Measurements from ENCODE around the gene MESD.
"Not testable (repeated sequence)": the region's sequence is repeated elsewhere in the genome, so short reads cannot be mapped to it uniquely, and the experiment has no call there.

Gene MESD

DNA sequence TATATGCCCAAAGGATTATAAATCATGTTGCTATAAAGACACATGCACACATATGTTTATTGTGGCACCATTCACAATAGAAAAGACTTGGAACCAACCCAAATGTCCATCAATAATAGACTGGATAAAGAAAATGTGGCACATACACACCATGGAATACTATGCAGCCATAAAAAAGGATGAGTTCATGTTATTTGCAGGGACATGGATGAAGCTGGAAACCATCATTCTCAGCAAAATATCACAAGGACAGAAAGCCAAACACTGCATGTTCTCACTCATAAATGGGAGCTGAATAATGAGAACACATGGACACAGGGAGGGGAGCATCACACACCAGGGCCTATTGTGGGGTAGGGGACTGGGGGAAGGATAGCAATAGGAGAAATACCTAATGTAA is 24.2 kb downstream of the MESD start:
- not testable (repeated sequence) for DNase-seq (ENCODE audit: low read depth)

DNA sequence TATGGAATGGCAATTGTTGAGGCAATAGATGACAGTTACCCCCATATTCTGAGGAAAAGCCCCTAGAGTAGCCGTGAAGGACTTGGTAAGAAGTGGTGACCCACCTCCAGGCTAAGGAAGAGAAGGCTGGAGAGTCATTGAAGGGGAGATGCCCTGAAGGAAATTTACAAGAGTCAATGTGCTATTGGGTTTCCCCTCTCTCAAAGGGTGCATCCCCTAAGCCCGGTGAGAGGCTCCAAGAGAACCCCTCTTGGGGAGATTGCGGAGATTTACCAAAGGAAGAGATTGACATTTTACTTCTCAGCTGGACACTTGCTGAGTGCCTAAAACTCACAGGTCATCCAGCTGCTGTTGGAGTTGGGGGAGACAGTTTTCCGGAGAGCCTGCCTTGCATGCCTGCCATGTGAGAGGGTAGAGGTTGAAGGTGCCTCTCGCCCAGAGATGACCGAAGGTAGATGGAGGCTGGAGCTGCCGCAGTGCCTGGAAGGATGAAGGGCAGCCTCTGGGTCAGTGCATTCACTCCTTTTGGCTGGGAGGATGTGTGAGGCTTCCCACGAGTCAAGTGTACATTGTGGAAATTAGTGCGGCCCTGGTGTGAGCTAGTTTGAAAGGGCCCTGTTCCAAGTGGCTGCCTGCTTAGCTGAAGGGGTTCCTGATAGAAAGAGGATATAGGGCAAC is 30.7 kb downstream of the MESD start:
- DNase-seq (ENCODE audit: low read depth) = no peak

DNA sequence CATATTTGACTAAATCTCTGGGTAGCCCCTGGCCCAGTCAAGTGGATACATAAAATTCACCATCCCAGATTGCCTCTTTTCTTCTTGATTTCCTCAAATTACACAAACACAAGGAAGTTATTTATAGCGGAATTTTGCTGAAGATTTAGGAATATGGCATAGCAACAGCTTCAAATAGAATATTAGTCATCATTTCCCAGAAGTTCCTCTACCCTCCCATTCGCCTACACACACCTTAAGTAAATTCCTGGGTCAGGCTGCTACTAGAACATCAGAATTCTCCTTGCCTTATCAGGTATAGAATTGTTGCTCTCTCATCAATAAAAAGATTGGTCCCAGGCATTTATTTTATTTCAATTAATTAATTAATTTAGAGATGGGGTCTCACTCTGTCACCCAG is 31.6 kb downstream of the MESD start:
- DNase-seq (ENCODE audit: low read depth) = no peak

DNA sequence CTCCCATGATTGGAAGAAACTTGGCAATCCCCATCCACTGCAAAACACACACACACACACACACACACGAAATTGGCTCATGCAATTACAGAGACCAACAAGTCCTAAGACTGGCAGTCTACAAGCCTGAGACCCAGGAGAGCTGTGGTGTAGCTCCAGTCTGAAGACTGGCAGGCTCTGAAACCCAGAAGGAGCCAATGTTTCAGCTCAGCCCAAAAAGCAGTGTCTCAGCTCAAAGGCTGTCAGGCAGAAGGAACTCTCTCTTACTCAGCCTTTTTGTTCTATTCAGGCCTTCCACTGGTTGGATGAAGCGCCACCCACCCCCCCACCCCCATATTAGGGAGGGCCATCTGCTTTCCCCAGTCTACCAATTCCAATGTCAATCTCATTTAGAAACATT is 32.1 kb downstream of the MESD start:
- no peak for DNase-seq (ENCODE audit: low read depth)

DNA sequence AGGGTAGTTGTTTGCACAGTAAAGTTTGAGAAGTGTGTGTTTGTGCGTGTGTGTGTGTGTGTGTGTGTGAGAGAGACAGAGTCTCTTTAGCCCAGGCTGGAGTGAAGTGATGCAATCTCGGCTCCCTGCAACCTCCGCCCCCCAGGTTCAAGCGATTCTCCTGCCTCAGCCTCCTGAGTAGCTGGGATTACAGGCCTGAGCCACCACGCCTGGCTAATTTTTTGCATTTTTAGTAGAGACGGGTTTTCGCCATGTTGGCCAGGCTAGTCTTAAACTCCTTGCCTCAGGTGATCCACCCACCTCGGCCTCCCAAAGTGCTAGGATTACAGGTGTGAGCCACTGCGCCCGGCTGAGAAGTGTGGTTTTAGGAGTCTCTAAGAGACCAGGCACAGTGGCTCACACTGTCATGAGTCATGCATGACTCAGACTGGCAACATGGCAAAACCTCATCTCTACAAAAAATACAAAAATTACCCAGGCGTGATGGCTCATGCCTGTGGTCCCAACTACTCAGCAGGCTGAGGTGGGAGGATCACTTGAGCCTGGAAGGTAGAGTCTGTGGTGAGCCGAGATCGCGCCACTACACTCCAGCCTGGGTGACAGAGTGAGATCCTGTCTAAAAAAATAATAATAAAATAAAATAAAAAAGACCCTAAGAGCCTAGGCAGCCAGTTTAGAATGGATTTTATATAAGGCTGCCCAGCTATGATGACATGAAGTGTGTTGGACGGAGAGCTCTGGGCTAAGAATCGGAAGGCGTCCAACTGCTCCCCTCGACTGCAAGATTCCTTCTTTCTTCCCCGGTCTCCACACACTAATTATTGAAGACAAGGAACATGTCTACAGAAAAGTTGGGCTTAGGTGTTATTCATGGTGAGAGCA is 33.8 kb downstream of the MESD start:
- DNase-seq (ENCODE audit: low read depth) = peak; percentile 75

DNA sequence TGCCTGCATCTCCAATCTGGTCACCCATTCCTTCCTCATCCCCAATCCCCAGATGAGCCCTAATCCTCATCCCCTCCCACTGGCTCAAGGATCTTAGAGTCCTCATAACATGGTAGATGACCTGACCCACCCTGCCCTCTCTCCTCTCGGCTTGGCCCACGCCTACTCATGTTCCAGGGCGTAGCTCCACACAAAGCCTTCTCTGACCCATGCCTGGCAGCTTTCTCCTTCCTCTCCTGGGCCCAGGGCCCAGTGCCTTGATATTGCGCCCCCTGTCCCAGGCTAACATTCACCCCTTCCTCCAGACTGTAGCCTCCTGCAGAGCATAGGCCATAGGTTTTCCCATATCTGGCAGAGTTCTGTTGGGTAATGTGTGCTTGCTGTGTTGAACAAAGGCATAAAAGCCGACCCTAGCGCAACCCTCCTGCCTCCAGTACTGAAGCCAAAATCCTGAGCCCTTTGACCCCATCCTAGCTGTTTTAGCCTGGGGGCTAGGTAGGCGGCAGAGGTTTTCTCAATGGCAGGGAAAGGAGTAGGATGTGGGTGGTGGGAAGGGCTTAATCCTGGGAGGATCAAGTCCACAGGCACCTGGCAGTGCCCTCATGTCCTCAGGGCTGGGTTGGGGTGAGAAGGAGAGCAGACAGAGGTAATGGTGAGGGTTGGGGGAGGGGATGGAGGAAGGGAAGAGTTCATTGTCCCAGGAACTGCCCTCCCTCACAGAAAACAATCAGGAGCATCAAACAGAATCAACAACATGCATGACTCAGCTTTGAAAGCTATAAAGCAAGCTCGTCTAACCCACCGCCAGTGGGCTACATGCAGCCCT is 35.5 kb downstream of the MESD start:
- no peak for DNase-seq (ENCODE audit: low read depth)

DNA sequence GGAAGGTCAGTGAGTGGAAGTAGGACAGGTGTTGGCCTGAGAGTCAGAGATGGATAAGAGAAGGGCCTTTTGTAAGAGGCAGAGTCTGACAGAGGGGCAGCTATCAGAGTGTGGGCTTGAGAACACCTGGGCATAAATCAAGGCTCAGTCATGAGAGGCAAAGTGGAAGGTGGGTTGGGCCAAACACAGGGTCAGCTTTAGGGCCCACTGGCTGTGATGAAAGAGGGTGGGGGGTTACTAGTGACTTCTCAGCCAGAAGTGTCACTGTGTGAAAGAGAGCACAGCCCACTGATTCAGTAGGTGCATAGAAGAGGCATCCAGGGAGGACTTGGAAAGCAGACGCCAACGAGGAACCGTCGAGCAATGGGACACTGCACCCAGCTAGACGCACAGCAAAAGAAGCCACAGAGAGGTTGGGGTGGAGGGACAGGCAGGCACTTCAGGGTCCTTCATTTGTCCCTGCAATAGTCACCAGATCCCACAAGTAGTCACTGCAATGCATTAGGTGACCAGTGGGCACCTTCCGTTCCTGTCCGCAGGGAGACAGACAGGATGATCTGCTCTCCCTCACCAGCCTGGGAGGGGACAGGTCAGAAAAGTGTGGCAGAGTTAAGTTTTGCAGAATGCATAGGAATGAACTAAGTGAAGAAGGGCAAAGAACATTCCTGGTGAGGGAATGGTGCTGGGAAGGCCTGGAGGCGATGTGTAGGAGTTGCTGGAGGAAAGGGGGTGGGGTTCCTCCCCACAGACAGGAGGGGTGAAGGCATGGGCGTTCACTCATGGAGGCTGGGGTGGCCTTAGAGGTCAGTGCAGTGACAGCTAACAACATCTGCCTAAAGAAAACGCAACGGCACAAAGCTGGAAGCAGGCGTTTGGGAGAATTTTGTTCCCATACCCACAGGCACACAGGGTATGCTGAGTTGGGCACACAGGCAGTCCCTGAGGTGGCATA is 36.3 kb downstream of the MESD start:
- no peak for DNase-seq (ENCODE audit: low read depth)

DNA sequence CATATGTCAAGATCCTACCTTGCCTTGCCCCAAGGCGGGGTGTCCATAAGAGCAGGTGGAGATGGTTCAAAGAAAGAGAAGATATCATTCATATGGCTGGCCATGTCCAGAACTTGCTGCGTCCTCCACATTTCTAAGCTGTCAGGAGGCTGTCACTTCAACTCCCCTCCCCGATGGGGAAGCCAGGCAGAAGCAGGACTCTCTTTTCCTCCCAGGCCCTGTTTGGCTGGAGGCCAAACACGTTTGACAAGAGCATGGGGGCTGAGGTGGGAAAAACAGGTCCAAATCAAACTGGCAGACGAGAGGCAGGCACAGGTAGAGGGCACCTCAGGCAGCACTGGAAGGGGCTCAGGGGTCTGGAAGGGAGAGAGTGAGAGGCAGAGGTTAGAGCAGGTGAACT is 37.7 kb downstream of the MESD start:
- DNase-seq (ENCODE audit: low read depth) = no peak

DNA sequence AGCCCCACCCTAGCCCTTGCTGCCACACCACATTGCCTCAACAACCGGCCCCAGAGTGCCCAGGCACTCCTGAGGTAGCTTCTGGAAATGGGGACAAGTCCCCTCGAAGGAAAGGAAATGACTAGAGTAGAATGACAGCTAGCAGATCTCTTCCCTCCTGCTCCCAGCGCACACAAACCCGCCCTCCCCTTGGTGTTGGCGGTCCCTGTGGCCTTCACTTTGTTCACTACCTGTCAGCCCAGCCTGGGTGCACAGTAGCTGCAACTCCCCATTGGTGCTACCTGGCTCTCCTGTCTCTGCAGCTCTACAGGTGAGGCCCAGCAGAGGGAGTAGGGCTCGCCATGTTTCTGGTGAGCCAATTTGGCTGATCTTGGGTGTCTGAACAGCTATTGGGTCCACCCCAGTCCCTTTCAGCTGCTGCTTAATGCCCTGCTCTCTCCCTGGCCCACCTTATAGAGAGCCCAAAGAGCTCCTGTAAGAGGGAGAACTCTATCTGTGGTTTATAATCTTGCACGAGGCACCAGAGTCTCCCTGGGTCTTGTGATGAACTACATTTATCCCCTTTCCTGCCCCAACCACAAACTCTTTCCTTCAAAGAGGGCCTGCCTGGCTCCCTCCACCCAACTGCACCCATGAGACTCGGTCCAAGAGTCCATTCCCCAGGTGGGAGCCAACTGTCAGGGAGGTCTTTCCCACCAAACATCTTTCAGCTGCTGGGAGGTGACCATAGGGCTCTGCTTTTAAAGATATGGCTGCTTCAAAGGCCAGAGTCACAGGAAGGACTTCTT is 39.1 kb downstream of the MESD start:
- no peak for DNase-seq (ENCODE audit: low read depth)

DNA sequence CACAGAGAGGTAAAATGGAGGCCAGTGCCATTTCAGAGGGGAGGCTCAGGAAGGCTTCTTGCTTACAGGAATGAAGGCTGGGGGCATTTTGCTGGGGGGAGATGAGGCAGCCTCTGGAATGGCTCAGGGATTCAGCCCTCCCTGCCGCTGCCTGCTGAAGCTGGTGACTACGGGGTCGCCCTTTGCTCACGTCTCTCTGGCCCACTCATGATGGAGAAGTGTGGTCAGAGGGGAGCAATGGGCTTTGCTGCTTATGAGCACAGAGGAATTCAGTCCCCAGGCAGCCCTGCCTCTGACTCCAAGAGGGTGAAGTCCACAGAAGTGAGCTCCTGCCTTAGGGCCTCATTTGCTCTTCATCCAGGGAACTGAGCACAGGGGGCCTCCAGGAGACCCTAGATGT is 39.9 kb downstream of the MESD start:
- no peak for DNase-seq (ENCODE audit: low read depth)

DNA sequence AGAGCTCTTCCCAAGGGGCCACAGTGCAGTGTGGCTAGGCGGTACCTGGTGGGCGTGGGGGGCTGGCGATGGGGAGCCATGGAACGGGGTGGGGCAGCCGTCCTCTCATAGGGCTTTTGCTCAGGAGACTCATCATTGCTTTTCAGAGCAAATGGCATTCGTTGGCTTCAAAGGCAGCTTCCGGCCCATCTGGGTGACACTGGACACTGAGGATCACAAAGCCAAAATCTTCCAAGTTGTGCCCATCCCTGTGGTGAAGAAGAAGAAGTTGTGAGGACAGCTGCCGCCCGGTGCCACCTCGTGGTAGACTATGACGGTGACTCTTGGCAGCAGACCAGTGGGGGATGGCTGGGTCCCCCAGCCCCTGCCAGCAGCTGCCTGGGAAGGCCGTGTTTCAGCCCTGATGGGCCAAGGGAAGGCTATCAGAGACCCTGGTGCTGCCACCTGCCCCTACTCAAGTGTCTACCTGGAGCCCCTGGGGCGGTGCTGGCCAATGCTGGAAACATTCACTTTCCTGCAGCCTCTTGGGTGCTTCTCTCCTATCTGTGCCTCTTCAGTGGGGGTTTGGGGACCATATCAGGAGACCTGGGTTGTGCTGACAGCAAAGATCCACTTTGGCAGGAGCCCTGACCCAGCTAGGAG is 40.8 kb downstream of the MESD start:
- DNase-seq (ENCODE audit: low read depth) = no peak

DNA sequence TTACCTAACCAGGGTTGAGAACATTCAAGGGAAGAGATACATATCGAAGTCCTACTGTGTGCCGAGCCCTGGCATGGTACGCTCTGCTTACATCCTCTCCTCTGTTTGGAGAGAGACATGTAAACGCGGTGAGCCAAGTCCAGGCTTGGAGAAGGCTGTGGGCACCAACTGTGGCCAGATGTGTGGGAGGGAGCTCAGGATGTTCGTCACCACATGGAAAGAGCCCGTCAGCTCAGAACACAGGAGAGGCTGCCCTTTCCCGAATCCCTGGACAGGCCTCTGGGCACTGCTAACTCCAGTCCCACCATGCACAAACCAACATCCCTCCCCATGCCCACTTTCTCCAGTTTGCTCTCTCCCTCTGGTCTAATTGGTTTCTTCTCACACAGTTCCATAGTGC is 43.0 kb downstream of the MESD start:
- no peak for DNase-seq (ENCODE audit: low read depth)

DNA sequence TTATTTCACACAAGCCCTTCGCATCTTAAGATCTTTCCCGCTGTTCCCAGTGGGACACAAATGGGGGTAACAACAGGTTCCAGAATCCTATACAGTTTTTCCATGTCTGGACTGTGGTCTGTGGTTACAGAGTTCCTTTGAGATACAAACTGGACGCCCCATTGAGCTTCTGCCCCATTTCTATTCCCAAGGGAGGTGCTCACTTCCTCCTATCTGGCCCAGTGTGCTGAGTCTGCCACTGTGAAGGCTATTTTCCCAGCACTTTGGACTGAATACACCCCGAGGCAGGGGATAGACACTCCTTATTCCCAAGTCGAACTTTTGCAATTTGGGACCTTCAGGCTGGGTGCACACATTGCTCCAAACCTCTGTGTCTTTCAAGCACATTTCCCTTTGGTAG is 44.0 kb downstream of the MESD start:
- no peak for DNase-seq (ENCODE audit: low read depth)

DNA sequence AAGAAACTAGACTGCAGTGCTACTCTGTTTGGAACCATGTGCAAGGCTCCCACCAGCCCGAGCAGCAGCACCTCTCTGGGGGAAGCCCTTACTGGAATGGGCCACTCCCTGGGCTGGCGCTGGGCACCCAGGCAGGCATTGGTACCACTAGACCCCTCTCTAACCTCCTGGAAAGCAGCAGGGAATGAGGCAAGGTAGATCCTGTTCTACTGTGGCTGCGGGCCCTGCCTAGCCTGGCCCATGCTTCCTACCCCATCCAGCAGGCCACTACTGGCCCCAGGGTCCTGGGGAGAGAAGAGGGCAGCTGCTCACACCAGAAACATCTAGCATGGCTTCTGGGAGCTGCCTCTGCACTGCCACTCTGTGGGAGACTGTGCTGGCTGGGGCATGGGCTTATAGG is 44.8 kb downstream of the MESD start:
- DNase-seq (ENCODE audit: low read depth) = no peak

DNA sequence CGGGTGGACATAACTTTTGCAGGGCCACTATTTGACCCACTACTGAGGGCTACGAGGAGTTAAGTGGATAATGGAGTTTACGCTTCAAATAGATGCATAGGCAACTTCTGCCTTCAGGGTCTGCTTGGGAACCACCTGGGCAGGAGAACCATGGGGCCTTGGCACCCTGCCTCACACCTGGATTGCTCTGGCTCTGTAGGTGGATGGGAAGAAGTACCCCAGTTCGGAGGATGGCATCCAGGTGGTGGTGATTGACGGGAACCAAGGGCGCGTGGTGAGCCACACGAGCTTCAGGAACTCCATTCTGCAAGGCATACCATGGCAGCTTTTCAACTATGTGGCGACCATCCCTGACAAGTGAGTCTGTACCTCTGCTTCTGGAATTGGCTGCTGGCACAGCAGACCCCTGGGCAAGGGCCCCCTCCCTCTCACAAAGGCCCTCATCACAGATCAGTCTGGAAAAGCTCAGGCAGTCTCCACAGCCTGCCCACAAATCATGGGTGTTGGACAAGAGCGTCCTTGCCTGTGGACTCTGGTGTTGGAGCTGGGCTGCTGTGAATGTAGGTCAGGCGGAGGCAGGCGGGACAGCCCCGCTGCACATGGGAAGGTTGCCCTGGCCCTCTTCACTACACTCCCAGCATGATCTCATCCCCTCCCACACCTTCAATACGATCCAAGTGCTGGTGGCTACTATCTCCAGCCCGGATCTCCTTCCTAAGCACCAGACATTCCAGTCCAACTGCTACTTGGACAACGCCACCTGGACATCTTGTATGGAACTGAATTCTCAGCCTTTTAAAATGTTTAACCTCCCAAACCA is 46.7 kb downstream of the MESD start:
- no peak for DNase-seq (ENCODE audit: low read depth)

DNA sequence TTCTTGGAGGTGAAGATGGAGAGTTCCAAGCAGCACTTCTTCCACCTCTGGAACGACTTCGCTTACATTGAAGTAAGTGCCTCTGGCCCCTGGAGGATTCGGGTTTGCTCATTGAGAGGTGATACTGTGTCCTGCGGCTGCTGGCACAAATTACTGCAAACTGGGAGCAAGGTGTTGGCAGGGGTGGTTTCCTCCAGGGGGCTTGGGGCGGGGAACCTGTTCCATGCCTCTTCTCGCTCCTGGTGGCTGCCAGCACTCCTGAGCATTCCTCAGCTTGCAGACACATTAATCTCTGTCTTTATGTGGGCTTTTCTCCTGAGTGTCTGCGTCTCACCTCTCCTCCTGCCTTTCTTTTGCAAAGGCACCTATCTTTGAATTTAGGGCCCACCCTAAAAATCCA is 47.4 kb downstream of the MESD start:
- DNase-seq (ENCODE audit: low read depth) = no peak

DNA sequence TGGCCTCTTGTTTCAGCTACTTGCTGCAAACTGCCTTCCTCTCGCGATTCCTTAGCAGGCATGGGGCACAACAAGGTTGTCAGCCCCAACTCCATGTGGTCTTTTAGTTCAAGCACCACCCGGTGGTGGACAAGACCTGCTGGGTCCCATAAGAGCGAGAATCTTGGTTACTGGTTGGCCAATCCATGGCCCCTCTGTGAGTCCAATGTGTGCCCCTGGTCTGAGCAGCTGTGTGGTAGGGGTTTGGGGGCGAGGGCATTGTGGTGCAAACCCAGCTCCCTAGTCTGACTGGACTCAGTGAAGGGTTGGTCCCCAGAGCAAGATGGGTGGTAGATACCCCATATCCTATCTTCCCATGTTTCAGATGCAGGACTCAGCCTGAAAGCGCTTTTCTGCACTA is 48.8 kb downstream of the MESD start:
- DNase-seq (ENCODE audit: low read depth) = no peak

DNA sequence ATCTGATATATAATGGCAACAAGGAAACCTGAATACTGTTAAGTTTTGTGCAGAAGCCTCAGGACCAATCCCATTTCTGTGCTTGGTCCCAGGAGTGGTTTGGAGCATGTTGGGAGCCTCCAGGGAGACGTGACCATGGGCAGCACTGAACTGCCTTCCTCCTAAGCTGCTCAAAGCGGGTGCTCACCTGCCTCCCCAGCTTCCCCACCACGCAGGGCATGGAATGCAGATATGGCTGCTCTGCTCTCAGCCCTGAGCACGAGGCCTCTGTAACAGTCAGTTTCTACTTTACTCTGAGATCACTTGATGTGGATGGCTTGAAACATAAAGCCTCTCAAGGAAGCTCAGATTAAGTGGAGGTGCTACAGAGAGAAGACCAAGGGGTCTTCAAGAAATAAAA is 49.3 kb downstream of the MESD start:
- no peak for DNase-seq (ENCODE audit: low read depth)

DNA sequence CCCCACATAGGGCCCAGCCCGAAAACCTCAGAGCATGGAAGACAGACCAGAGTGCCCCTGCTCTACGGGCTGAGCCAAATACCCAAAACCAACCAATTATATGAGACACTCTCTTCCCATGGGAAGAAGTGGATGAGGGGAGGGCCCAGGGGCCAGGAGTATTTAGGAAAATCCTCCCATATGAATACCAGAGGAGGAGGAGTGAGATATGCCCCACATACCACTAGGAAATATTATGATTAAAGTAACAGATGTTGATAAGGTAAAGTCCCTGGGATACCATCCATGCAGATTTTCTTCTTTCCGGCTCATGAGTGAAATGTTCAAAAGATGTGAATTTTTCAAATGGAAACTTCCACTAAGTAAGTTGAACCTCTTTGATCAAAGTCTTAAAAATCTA is 50.4 kb downstream of the MESD start:
- no peak for DNase-seq (ENCODE audit: low read depth)
